A549 (cell line): ENCODE data around the gene ST8SIA5. TPM values are rescaled to one million over a fixed set of nuclear protein-coding genes. Genes with fewer than 3 reads are reported as not detected.

Source experiments
- ATAC-seq, 2 experiments: fragments of 200-7000 bp in 1 of 2; fragments of >200 bp in 1 of 2; cut with Nextera tagmentation in 1 of 2; cut with Tn5 transposase in 1 of 2; 3 replicates each; pipeline versions ENCODE4 v1.8.0 to v1.9.1; 2018 to 2020; ENCODE audit warnings: mild to moderate bottlenecking in 1 of 2, moderate library complexity in 1 of 2
- CTCF ChIA-PET: fragments of 300-600 bp; sonication (Branson Sonifier 250); formaldehyde crosslinking; extraction: SDS; loops from one replicate; lab custom pipeline; 2021; ENCODE audit warnings: antibody characterized with exemption, inconsistent platforms; lab: Yijun Ruan, JAX
- POLR2A ChIA-PET: fragments of 350-600 bp; formaldehyde crosslinking; extraction: SDS; loops from one replicate; lab custom pipeline; 2021; ENCODE audit warnings: antibody characterized with exemption, inconsistent platforms; lab: Yijun Ruan, JAX
- DNase-seq, 2 experiments: peaks; one replicate each; pipeline versions ENCODE4 v3.0.0 to v3.0.0-alpha.2; 2011 to 2016; ENCODE audit warnings: low read depth in 1 of 2, low spot score in 1 of 2
- FAIRE-seq: peaks from 2 replicates; lab custom pipeline; 2011; peaks lifted over from hg19 to GRCh38; lab: Jason Lieb, UNC
- H3K27ac ChIP-seq, 2 experiments: fragments of >200 bp; sonication (Bioruptor Twin); formaldehyde crosslinking; 3 replicates each; pipeline ENCODE4 v1.5.1; 2016 to 2017
- H3K4me1 ChIP-seq: fragments of >200 bp; sonication (Bioruptor Twin); formaldehyde crosslinking; 3 replicates; pipeline ENCODE4 v1.6.1; 2016
- H3K4me2 ChIP-seq: fragments of >200 bp; sonication (Bioruptor Twin); formaldehyde crosslinking; 3 replicates; pipeline ENCODE4 v1.6.1; 2016
- H3K4me3 ChIP-seq: fragments of >200 bp; sonication (Bioruptor Twin); formaldehyde crosslinking; 3 replicates; pipeline ENCODE4 v1.5.1; 2016
- H3K9me3 ChIP-seq: fragments of >200 bp; sonication (Bioruptor Twin); formaldehyde crosslinking; 3 replicates; pipeline ENCODE4 v1.6.1; 2016
- BHLHE40 ChIP-seq: IDR thresholded peaks from 2 replicates; pipeline ENCODE4 v1.6.1; 2012; ENCODE audit warnings: low read depth, low read length, inconsistent platforms
- CBX2 ChIP-seq: fragments of 200-600 bp; sonication (generic); IDR thresholded peaks from 2 replicates; pipeline ENCODE4 v1.6.1; 2016; ENCODE audit warnings: low read depth, mild to moderate bottlenecking, borderline replicate concordance
- CBX8 ChIP-seq: fragments of 200-600 bp; sonication (generic); IDR thresholded peaks from 2 replicates; pipeline ENCODE4 v1.6.1; 2016
- CHD2 ChIP-seq: fragments of 150-350 bp; IDR thresholded peaks from 2 replicates; pipeline ENCODE4 v1.6.1; 2014; ENCODE audit warnings: low read length; ENCODE audit not compliant: partially characterized antibody
- CHD4 ChIP-seq: fragments of 200-600 bp; sonication (generic); IDR thresholded peaks from 2 replicates; pipeline ENCODE4 v1.6.1; 2016; ENCODE audit warnings: antibody characterized with exemption, mild to moderate bottlenecking, borderline replicate concordance
- EHF ChIP-seq: fragments of 250-450 bp; sonication (Bioruptor Pico); IDR thresholded peaks from 2 replicates; pipeline ENCODE4 v1.5.0; 2020; ENCODE audit warnings: mild to moderate bottlenecking
- FOSB ChIP-seq: fragments of 250-450 bp; sonication (Bioruptor Pico); IDR thresholded peaks from 2 replicates; pipeline ENCODE4 v1.5.0; 2020; ENCODE audit warnings: mild to moderate bottlenecking, moderate library complexity
- GATA3 ChIP-seq: IDR thresholded peaks from 2 replicates; pipeline ENCODE4 v1.6.1; 2012; ENCODE audit warnings: borderline replicate concordance
- HMGXB4 ChIP-seq: fragments of 250-450 bp; sonication (Bioruptor Pico); IDR thresholded peaks from 2 replicates; pipeline ENCODE4 v1.5.0; 2021; ENCODE audit warnings: mild to moderate bottlenecking, moderate library complexity, borderline replicate concordance
- HOXA7 ChIP-seq: fragments of 250-450 bp; sonication (Bioruptor Pico); IDR thresholded peaks from 2 replicates; pipeline ENCODE4 v1.5.0; 2020; ENCODE audit warnings: mild to moderate bottlenecking, moderate library complexity
- HOXB5 ChIP-seq: fragments of 250-450 bp; sonication (Bioruptor Pico); IDR thresholded peaks from 2 replicates; pipeline ENCODE4 v1.5.0; 2020; ENCODE audit warnings: mild to moderate bottlenecking, moderate library complexity
- JUN ChIP-seq, 2 experiments: fragments of >200 bp; sonication (Bioruptor Twin); formaldehyde crosslinking; IDR thresholded peaks; 2 replicates in 1 of 2; 3 replicates in 1 of 2; pipeline ENCODE4 v1.6.1; 2016 to 2017
- JUNB ChIP-seq: fragments of >200 bp; sonication (Bioruptor Twin); formaldehyde crosslinking; IDR thresholded peaks from 2 replicates; pipeline ENCODE4 v1.6.1; 2016
- KDM1A ChIP-seq: fragments of 200-600 bp; sonication (generic); IDR thresholded peaks from 2 replicates; pipeline ENCODE4 v1.6.1; 2016; ENCODE audit warnings: low read depth, mild to moderate bottlenecking
- MAX ChIP-seq: IDR thresholded peaks from 2 replicates; pipeline ENCODE4 v1.6.1; 2012
- NFE2L2 ChIP-seq: fragments of 150-350 bp; conservative IDR thresholded peaks from 2 replicates; pipeline ENCODE4 v1.6.1; 2014; ENCODE audit warnings: low read length
- NPAS2 ChIP-seq: fragments of 250-450 bp; sonication (Bioruptor Pico); IDR thresholded peaks from 2 replicates; pipeline ENCODE4 v1.8.0; 2022; ENCODE audit warnings: mild to moderate bottlenecking, moderate library complexity, borderline replicate concordance
- PHF8 ChIP-seq: fragments of 200-600 bp; sonication (generic); IDR thresholded peaks from 2 replicates; pipeline ENCODE4 v1.6.1; 2016; ENCODE audit warnings: low read depth, mild to moderate bottlenecking, antibody characterized with exemption, moderate library complexity, borderline replicate concordance
- POLR2A ChIP-seq: IDR thresholded peaks from 2 replicates; pipeline ENCODE4 v1.6.1; 2012; ENCODE audit warnings: mild to moderate bottlenecking, low read length
- RARB ChIP-seq: fragments of 250-450 bp; sonication (Bioruptor Pico); IDR thresholded peaks from 2 replicates; pipeline ENCODE4 v1.8.0; 2021; ENCODE audit warnings: mild to moderate bottlenecking, moderate library complexity
- REST ChIP-seq: fragments of 200-600 bp; sonication (generic); IDR thresholded peaks from 2 replicates; pipeline ENCODE4 v1.6.1; 2016; ENCODE audit warnings: antibody characterized with exemption, mild to moderate bottlenecking, moderate library complexity
- RFX5 ChIP-seq: fragments of 450-650 bp; IDR thresholded peaks from 2 replicates; pipeline ENCODE4 v1.7.1; 2014; ENCODE audit warnings: antibody characterized with exemption, mild to moderate bottlenecking, moderate library complexity
- SREBF2 ChIP-seq: fragments of 450-650 bp; IDR thresholded peaks from 2 replicates; pipeline ENCODE4 v1.6.1; 2014; ENCODE audit warnings: mild to moderate bottlenecking, moderate library complexity
- ZNF302 ChIP-seq: fragments of 250-450 bp; sonication (Bioruptor Pico); IDR thresholded peaks from 2 replicates; pipeline ENCODE4 v1.9.0; 2021; ENCODE audit warnings: inconsistent platforms, mild to moderate bottlenecking, moderate library complexity
- WGBS: methylation state at CpG from one replicate; pipeline ENCODE4 v1.1.6; 2017; ENCODE audit errors: missing lambda C conversion rate; 5-methylcytosine and 5-hydroxymethylcytosine counted together
- polyA plus RNA-seq, 4 experiments: library from polyadenylated mRNA; depleted of rRNA in 3 of 4; stranded (reverse); fragments of >200 nt; fragmentation: RNase III in 1 of 4; extraction: RNeasy Plus Mini Kit Qiagen cat#74134 plus additional on column Dnase treatment in 1 of 4; gene quantifications; 2 replicates in 3 of 4; 3 replicates in 1 of 4; pipeline ENCODE4 v1.2.3, GENCODE V29; 2011 to 2017

The ST8SIA5 gene
- polyA plus RNA-seq, 2 of the 4 experiments (the other 2 are of a cell fraction), result not detected

- no peaks in the 10 kb centered on the region for H3K4me1 ChIP-seq
- CTCF ChIA-PET, result no interaction called here
- no peak overlapping the region for H3K4me2 ChIP-seq
- WGBS, result 84% methylated on average over 6 of the region's 11 CpGs
- no peak for TF ChIP-seq BHLHE40
- TF ChIP-seq EHF (CRISPR knock-in tag), result no peak
- no peak for TF ChIP-seq HOXA7 (CRISPR knock-in tag)
- no peak for TF ChIP-seq CHD2
- no peak for TF ChIP-seq FOSB
- no peak for TF ChIP-seq RFX5
- TF ChIP-seq NFE2L2, result no peak
- no peak for TF ChIP-seq JUN (IDR thresholded peaks at IDR 0.05)
- TF ChIP-seq CBX8, result no peak
- TF ChIP-seq MAX, result no peak
- no peak for TF ChIP-seq CBX2
- TF ChIP-seq, all 56 proteins: peak for 0
- H3K4me3 ChIP-seq, result no peak overlapping the region
- H3K27ac ChIP-seq, result no peak overlapping the region
- DNase-seq (no peak), FAIRE-seq (no peak), ATAC-seq (no peak)
- POLR2A ChIA-PET, result no interaction called here
- H3K9me3 ChIP-seq, result peaks cover 4% of the 10 kb centered on the region; the same call in 1 of the 3 replicates
Measured at GRCh38 chr18:46733872-46734271, 23.0 kb downstream of the ST8SIA5 start.

GRCh38 chr18:46732801-46733200 is 24.1 kb downstream of the ST8SIA5 start:
- Histone ChIP-seq H3K9me3 (peaks cover 4% of the 10 kb centered on the region; the same call in 1 of the 3 replicates), H3K4me2 (no peak overlapping the region), H3K4me1 (no peaks in the 10 kb centered on the region), H3K4me3 (no peak overlapping the region), H3K27ac (no peak overlapping the region)
- no peak for DNase-seq
- FAIRE-seq, result no peak
- WGBS, result 19% methylated on average over 4 of the region's 6 CpGs
- CTCF ChIA-PET, result no interaction called here
- no peak for TF ChIP-seq RARB
- no peak for TF ChIP-seq BHLHE40
- TF ChIP-seq ZNF302 (CRISPR knock-in tag), result no peak
- no peak for TF ChIP-seq HMGXB4
- TF ChIP-seq NPAS2 (CRISPR knock-in tag), result no peak
- no peak for TF ChIP-seq CHD4
- TF ChIP-seq PHF8, result no peak
- TF ChIP-seq KDM1A, result no peak
- TF ChIP-seq SREBF2, result no peak
- TF ChIP-seq GATA3, result no peak
- no peak for TF ChIP-seq CBX8
- no peak for TF ChIP-seq FOSB
- no peak for TF ChIP-seq HOXB5
- TF ChIP-seq JUNB, result no peak
- TF ChIP-seq POLR2A, result no peak
- TF ChIP-seq NFE2L2, result no peak
- no peak for TF ChIP-seq MAX
- no peak for TF ChIP-seq REST
- POLR2A ChIA-PET, result no interaction called here
- ATAC-seq, result no peak
